Smooth muscle cell of the brain vasculature (primary cell): ENCODE results near the gene RNU11.
"Not testable (repeated sequence)": the region's sequence is repeated elsewhere in the genome, so short reads cannot be mapped to it uniquely, and the experiment has no call there.

ENCODE experiments used
- DNase-seq: peaks from one replicate; pipeline ENCODE4 v3.0.0-alpha.2; 2012; ENCODE audit warnings: low read depth, low spot score

The RNU11 gene

DNA sequence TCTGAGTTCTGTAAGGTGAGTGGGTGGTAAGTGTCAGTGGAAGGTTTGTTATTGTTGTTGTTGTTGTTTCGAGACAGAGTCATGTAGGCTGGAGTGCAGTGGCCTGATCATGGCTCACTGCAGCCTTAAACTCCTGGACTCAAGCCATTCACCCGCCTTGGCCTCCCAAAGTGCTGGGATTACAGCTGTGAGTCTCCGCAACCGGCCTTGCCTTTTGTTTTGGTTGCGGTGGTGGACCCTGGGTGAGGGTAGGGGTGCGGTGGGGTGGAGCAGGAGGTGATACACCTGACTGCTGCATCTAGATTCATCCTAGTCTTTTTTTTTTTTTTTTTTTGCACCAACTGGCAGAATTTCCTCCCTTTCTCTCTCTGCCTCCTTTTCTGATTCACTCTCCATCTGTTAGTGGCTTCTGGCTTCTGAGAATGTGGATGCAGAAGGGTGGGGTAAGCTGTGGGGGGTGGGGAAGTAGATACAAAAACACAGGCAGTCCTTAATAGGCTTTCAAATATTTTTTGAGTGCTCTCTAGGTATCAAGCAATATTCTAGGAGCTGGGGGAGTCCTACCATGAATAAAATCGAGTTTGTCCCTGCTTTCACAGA is 15.6 kb downstream of the RNU11 start:
- DNase-seq = no peak

DNA sequence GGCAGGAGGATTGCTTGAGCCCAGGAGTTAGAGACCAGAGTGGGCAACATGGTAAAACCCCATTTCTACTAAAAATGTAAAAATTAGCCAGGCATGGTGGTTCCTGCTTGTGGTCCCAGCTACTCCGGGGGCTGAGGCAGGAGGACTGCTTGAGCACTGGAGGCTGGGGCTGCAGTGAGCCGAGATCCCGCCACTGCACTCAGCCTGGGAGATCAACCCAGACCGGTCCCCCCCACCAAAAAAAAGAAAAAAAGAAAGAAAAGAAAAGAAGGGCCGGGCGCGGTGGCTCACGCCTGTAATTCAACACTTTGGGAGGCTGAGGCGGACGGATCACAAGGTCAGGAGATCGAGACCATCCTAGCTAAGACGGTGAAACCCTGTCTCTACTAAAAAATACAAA is 18.4 kb downstream of the RNU11 start:
- no peak for DNase-seq

DNA sequence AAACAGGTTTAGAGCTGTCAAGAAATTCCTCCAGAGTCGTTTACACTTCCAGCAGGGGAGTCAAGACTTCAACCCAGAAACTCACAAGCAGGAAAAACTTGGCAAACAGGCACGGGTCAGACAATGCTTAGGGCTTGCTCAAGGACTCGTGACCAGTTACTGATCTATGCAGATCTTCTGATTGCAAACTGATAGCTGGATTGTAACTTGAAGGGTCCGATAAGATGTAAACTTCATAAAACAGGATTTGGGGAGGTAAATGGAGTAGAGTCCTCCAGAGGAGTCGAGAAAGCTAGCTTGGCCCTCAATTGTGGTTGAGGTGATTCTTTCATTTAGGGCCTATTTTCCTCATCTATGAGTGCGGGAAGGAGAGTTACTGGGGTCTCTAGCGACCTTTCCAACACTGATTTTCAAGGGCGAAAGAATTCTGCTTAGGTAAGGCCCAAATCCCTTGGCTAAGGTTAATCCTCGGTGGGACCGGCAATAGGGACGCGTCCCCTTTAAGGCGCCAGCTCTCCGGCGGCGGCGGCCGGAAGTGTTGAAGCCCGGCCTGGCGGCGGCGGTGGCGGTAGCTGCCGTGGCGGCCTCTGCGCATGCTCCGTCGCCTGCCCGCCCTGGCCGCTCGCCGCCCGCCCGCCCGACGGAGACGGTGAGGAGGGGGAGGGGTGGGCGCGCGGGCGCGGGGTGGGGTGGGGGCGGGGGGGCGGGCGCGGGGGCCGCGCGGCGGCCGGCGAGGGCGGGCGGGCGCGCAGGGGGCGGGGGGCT is 20.0 kb downstream of the RNU11 start, which contains the start of gene GMEB1:
Gene GMEB1 (plus strand): TSS at position 594 of the 765 bp plus-strand sequence. CDS start 14,829 bp downstream, outside the sequence.
- DNase-seq = peak; percentile 36

DNA sequence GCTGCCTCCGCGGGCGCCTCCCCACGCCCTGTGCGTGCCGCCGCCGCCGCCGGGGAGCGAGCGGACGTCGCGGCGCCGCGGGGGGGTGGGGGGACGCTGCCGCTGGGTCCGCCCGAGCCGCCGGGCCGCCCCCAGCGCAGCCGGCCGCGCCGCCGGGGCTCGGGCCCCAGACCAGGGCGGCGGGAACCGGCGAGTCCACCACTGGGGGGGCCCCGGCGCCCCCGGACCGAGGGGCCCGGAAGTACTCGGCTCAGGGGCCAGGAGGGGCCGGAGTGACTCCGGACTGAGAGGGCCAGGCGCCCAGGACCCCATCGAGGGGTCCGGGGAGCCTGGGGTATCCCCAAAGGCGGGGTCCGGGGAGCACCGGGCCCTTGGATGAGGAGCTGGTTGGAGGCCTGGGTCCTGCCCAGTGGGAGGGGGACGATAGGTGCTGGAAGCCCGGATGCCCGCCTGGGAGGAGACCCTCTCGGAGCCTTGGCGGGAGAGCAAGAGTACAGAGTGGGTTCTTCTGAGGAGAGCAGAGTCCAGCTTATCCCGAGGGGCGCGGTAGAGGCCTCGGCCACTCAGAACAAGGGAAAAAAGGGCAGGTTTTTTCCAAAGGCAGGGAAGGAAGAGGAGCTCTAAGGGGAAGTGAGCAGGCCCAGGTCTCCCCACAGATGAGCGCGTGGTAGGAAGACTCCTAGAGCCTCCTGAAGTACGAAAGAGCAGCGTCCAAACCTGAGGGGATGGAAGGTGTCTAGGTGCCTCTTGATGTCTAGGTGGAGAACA is 20.7 kb downstream of the RNU11 start:
- DNase-seq = peak; percentile 15

DNA sequence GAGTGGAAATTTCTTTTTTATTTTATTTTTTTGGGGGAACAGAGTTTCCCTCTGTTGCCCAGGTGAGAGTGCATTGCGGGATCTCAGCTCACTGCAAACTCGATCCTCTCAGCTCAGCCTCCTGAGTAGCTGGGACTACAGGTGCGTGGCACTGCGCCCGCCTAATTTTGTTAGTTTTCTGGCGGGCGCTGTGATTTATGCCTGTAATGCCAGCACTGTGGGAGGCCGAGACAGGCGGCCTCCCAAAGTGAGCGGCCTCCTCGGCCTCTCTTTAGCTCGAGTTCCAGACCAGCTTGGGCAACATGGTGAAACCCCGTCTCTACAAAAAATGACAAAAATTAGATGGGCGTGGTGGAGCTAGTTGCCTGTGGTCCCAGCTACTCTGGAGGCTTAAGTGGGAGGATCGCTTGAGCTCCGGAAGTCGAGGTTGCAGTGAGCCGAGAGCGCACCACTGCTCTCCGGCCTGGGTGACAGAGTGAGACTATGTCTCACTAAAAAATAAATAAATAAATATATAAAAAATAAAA is 22.9 kb downstream of the RNU11 start:
- no peak for DNase-seq

DNA sequence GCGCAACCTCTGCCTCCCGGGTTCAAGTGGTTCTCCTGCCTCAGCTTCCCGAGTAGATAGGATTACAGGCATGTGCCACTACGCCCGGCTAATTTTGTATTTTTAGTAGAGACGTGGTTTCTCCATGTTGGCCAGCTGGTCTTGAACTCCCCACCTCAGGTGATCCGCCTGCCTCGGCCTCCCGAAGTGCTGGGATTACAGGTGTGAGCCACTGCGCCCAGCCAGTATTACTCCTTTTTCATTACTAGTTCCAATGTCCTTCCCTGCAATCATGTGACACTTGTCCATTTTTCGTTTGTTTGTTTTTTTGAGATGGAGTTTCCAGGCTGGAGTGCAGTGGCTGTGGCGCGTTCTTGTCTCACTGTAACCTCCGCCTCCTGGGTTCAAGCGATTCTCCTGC is 24.6 kb downstream of the RNU11 start:
- DNase-seq = not testable (repeated sequence)

DNA sequence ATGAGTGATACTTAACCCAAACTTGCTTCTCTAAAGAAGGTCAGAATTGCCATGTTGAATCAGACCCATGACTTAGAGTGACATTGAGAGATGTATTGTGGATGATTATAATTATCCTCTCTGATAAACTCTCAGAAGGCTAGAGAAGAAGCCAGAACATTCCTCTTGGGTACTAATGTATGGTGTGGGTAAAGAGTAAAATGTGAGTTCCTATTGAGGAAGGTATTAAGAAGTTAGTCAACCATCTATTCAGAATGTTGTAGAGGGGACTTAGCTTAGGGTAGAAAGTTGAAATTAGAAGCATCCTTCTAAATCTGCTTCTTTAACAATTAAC is 27.5 kb downstream of the RNU11 start:
- no peak for DNase-seq

DNA sequence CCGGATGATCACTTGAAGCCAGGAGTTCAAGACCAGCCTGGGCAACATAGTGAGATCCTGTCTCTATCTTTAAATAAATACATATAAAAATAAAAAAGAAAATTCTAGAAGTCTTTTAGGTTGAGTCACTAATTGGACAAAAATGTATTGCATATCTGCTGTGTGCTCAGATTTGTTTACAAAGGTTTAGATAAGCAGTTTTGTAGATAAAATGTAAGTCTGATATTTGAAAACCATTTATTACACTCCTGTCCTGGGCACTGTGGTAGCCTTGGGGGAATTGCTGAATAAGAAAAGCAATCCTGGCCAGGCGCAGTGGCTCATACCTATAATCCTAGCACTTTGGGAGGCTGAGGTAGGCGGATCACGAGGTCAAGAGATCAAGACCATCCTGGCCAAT is 31.8 kb downstream of the RNU11 start:
- no peak for DNase-seq

DNA sequence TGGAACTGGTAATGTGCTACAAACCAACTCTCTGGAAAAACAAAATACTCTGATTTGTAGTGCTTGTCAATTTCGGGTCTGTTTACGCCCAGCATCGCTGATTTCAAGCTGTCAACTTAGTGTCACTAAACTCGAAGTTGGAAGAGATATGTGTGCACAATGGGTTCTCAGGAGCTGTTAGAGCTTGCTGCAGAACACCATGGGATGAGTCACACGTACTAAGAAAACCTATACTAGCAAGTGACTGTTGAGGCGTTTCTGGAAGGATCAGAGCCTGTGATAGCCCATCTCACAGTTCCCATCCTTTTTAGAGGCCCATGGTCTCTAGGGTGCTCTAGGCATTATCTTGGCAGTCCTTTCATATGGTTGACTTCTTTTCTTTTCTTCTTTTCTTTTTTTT is 34.4 kb downstream of the RNU11 start:
- no peak for DNase-seq

DNA sequence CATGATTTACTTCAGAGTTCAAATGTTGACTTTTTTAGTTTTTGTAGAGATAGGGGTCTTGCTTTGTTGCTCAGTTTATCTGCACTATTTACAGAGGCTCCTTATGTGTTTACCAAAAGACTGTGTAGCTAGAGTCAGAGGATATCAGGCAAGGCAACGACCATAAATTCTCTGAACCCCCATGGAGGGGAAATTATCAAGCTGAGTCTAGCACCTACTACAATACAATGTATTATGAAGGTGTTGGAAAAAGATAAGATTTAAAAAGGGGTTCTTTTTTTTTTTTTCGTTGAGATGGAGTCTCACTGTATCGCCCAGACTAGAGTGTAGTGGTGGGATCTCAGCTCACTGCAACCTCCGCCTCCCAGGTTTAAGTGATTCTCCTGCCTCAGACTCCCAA is 36.5 kb downstream of the RNU11 start:
- DNase-seq = no peak

DNA sequence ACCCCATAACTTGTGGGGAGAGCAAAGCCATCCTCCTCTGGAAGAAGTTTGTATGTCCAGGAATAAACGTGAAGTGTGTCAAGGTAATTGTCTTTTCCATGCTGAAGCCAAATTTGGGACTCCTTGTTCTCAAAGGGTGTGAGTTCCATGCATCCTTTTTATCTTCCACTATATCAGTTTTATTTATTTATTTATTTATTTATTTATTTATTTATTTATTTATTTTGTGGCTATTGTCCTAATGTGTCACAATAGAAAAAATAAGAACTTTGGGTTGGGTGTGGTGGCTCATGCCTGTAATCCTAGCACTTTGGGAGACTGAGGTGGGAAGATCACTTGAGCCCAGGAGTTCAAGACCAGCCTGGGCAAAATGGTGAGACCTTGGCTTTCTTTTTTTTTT is 43.2 kb downstream of the RNU11 start:
- DNase-seq = not testable (repeated sequence)
